Gastroesophageal sphincter (tissue), 4 donors: ENCODE measurements around the gene MPHOSPH8. TPM values are rescaled to one million over a fixed set of nuclear protein-coding genes. Genes with fewer than 3 reads are reported as not detected.
A peak's percentile ranks its signal among the peaks of the same experiment; 100 is the strongest.

Experiments
- ATAC-seq: fragments of 150-250 bp; one replicate; pipeline ENCODE4 v1.9.1; 2016; ENCODE audit warnings: mild to moderate bottlenecking, moderate library complexity
- H3K27ac ChIP-seq, 4 donors: fragments of 200-600 bp; sonication (generic) in 3 of 4; 1 replicate in 3 of 4; 2 replicates in 1 of 4; pipeline ENCODE4 v1.5.1; 2016 to 2019
- H3K27me3 ChIP-seq: fragments of 200-600 bp; sonication (generic); one replicate; pipeline ENCODE4 v1.5.1; 2019
- H3K36me3 ChIP-seq, 2 donors: fragments of 200-600 bp; sonication (generic); one replicate each; pipeline ENCODE4 v1.5.1; 2019; ENCODE audit warnings: control low read depth in 1 of 2
- H3K4me1 ChIP-seq, 3 donors: fragments of 200-600 bp; sonication (generic); 1 replicate in 2 of 3; 2 replicates in 1 of 3; pipeline ENCODE4 v1.5.1; 2016 to 2019; ENCODE audit warnings: control low read depth in 2 of 3
- H3K4me3 ChIP-seq, 2 donors: fragments of 200-600 bp; sonication (generic); one replicate each; pipeline ENCODE4 v1.5.1; 2019; ENCODE audit warnings: mild to moderate bottlenecking in 1 of 2, moderate library complexity in 1 of 2
- H3K9me3 ChIP-seq, 3 donors: fragments of 200-600 bp; sonication (generic); one replicate each; pipeline ENCODE4 v1.5.1; 2017 to 2019; ENCODE audit warnings: control low read depth in 2 of 3
- CTCF ChIP-seq, 4 experiments: fragments of 200-600 bp in 2 of 4; fragments of 450-650 bp in 2 of 4; sonication (generic) in 1 of 4; IDR thresholded peaks; one replicate each; pipeline ENCODE4 v1.5.1; 2017 to 2019; ENCODE audit warnings: antibody characterized with exemption in 4 of 4, mild to moderate bottlenecking in 2 of 4, moderate library complexity in 2 of 4
- EP300 ChIP-seq: sonication (generic); formaldehyde crosslinking; IDR thresholded peaks from one replicate; pipeline ENCODE4 v1.6.1; 2017; ENCODE audit warnings: antibody characterized with exemption, mild to moderate bottlenecking
- POLR2A ChIP-seq, 2 donors: fragments of 450-650 bp; IDR thresholded peaks; one replicate each; pipeline ENCODE4 v1.6.1; 2017; ENCODE audit warnings: antibody characterized with exemption in 2 of 2, mild to moderate bottlenecking in 2 of 2, moderate library complexity in 1 of 2
- POLR2AphosphoS5 ChIP-seq: sonication (generic); formaldehyde crosslinking; IDR thresholded peaks from one replicate; pipeline ENCODE4 v1.6.1; 2017; ENCODE audit warnings: antibody characterized with exemption
- WGBS, 2 donors: methylation state at CpG; one replicate each; pipeline ENCODE4 v1.1.5; 2018; ENCODE audit warnings: low coverage in 1 of 2; 5-methylcytosine and 5-hydroxymethylcytosine counted together
- total RNA-seq, 4 donors: library from RNA; depleted of rRNA; stranded (reverse); fragments of >200 nt; gene quantifications; one replicate each; pipeline ENCODE4 v1.1.0, GENCODE V29; 2016

The MPHOSPH8 gene
- total RNA-seq, 4 donors from 2014 or later, result 36.1 to 49.8 (median 42.3) TPM

GRCh38 chr13:19661561-19661960, 28.1 kb downstream of the MPHOSPH8 start:
- no peak for ATAC-seq
- no peak overlapping the region for H3K27ac ChIP-seq
- 88 to 92% methylated on average over 6 to 14 of the region's 15 CpGs for WGBS, 2 donors
- no peaks in the 10 kb centered on the region for H3K4me1 ChIP-seq
- no peaks in the 10 kb centered on the region for H3K9me3 ChIP-seq
- no peaks in the 10 kb centered on the region for H3K27me3 ChIP-seq
- no peak for TF ChIP-seq CTCF (IDR thresholded peaks at IDR 0.05)
- TF ChIP-seq POLR2AphosphoS5, result no peak
- TF ChIP-seq POLR2A (IDR thresholded peaks at IDR 0.05), result no peak
- no peak for TF ChIP-seq EP300
- peaks cover 0 to 95% of the 10 kb centered on the region in 2 donors for H3K36me3 ChIP-seq
- no peak overlapping the region for H3K4me3 ChIP-seq

GRCh38 chr13:19663416-19663979, 30.0 kb downstream of the MPHOSPH8 start:
- no peaks in the 10 kb centered on the region for H3K27me3 ChIP-seq
- no peak overlapping the region for H3K27ac ChIP-seq
- peak; percentile 13 for ATAC-seq
- no peaks in the 10 kb centered on the region for H3K9me3 ChIP-seq
- no peak overlapping the region for H3K4me3 ChIP-seq
- H3K36me3 ChIP-seq, result peaks cover 0 to 100% of the 10 kb centered on the region in 2 donors
- TF ChIP-seq POLR2AphosphoS5 (no peak), POLR2A (IDR thresholded peaks at IDR 0.05) (no peak), EP300 (no peak), CTCF (IDR thresholded peaks at IDR 0.05) (no peak)
- no peaks in the 10 kb centered on the region for H3K4me1 ChIP-seq
- WGBS, 2 donors, result 75% methylated on average over 4 of the region's 13 CpGs; no CpG with 5 or more reads in 1 of the 2 donors

GRCh38 chr13:19664481-19665230, 31.2 kb downstream of the MPHOSPH8 start:
- no peak for TF ChIP-seq POLR2AphosphoS5
- no peak for TF ChIP-seq CTCF (IDR thresholded peaks at IDR 0.05)
- no peak for TF ChIP-seq EP300
- no peak for TF ChIP-seq POLR2A (IDR thresholded peaks at IDR 0.05)
- H3K4me1 ChIP-seq, result no peaks in the 10 kb centered on the region
- H3K27me3 ChIP-seq, result no peaks in the 10 kb centered on the region
- H3K4me3 ChIP-seq, result no peak overlapping the region
- no peak overlapping the region for H3K27ac ChIP-seq
- no peaks in the 10 kb centered on the region for H3K9me3 ChIP-seq
- ATAC-seq, result no peak
- H3K36me3 ChIP-seq, result peaks cover 0 to 100% of the 10 kb centered on the region in 2 donors
- WGBS, 2 donors, result 81 to 84% methylated on average over 11 to 12 of the region's 14 CpGs

GRCh38 chr13:19665427-19665859, 32.0 kb downstream of the MPHOSPH8 start:
- no peaks in the 10 kb centered on the region for H3K27me3 ChIP-seq
- TF ChIP-seq POLR2AphosphoS5, result no peak
- no peak for TF ChIP-seq POLR2A (IDR thresholded peaks at IDR 0.05)
- no peak for TF ChIP-seq EP300
- TF ChIP-seq CTCF (IDR thresholded peaks at IDR 0.05), result no peak
- no peaks in the 10 kb centered on the region for H3K9me3 ChIP-seq
- no peak for ATAC-seq
- H3K27ac ChIP-seq, result no peak overlapping the region
- no peak overlapping the region for H3K4me3 ChIP-seq
- 88 to 100% methylated on average over 1 to 8 of the region's 14 CpGs for WGBS, 2 donors
- peaks cover 0 to 100% of the 10 kb centered on the region in 2 donors for H3K36me3 ChIP-seq
- no peaks in the 10 kb centered on the region for H3K4me1 ChIP-seq

- Histone ChIP-seq H3K36me3 (peaks cover 0 to 100% of the 10 kb centered on the region in 2 donors), H3K27me3 (no peaks in the 10 kb centered on the region), H3K4me3 (no peak overlapping the region), H3K9me3 (no peaks in the 10 kb centered on the region), H3K27ac (no peak overlapping the region), H3K4me1 (no peaks in the 10 kb centered on the region)
- WGBS, 2 donors, result 90 to 92% methylated on average over 3 to 8 of the region's 9 CpGs
- TF ChIP-seq POLR2AphosphoS5 (no peak), EP300 (no peak), CTCF (IDR thresholded peaks at IDR 0.05) (no peak), POLR2A (IDR thresholded peaks at IDR 0.05) (no peak)
- no peak for ATAC-seq
Observed at GRCh38 chr13:19668778-19669177, 35.3 kb downstream of the MPHOSPH8 start.
